ENCODE results near the gene WIPI1. TPM values are rescaled to one million over a fixed set of nuclear protein-coding genes. Genes with fewer than 3 reads are reported as not detected.
A peak's percentile ranks its signal among the peaks of the same experiment; 100 is the strongest.

The WIPI1 gene
- total and polyA plus RNA-seq, 7 donors: 18.9 to 78.8 (median 28.5) TPM

DNA sequence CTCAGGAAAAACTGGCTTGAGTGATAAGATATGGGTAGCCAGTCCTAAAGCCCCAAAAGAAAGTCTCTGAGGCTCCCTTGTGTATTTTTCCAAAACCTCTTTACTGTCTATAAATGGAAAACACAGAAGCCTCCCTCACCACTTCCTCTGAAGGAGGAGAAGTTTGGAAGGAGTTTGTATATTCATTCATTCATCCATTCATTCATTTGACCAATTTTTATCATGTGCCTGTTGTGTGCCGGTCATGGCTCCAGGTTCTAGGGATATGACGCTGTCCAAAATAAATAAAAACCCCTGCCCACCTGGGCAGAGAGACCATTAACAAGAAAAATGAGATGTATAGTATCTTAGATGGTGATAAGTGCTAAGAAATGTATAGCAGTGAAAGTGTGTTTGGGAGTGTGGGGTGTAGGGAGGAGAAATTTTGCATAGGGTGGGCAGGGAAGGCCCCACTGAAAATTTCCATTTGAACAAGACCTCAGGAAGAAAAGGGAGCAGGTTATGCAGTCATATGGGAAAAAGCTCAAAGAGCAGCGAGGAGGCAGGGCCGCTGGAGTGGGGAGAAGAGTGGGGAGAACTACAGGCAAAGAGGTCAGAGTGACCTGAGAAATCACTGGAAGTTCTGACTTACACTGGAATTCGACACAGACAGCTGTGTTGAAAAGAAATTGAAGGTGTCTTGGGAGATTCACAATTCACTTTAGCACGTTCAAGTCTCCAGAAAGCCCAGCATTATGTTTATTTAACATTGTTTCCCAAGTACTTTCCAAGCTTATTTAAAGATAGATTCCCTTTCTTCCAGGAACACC is 6.1 kb upstream of the WIPI1 start:
- 45 to 61% methylated on average over 6 of the region's 6 CpGs for WGBS, 2 donors

DNA sequence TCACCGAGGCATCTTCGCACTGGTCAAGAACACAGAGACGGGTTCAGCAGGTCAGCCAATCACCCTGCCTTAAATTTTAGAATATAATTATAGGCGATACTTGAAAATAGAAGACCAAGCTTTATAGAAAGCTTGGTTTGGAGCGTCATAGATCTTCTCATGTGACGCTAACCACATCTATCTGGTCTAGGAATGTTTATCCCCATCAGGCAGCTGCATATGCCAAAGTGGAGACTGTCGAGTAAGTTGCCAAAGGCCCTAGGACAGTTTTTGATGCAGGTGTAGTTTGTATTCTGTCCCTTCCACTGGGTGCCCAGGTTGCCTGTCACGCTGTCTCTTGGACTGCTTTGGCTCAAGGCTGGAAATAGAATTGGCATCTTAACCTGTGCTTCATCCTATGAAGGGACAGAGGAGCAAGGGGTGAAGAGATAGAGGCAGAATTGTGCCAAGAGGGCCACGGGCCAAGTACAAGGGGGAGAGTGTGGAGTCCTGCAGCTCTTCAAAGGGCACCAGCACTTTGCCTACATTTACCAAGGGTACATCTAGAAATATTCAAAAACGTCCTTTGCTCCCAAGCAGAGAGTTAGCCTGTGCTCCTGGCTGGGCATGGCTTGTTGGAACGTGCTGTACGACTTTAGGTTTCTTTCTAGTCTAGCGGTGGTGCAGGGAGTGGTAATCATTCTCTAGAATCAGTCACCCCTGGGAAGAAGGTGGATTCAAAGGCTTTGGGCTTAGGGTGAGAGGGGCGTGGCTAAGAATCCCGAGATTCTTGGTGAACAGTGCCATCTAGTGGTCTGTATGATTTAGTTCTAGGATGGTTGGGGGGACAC is 5.3 kb upstream of the WIPI1 start:
- 50% methylated on average over 15 of the region's 15 CpGs for WGBS, 2 donors
- no peak overlapping the region for H3K27ac ChIP-seq
- TF ChIP-seq, protein P1, sequence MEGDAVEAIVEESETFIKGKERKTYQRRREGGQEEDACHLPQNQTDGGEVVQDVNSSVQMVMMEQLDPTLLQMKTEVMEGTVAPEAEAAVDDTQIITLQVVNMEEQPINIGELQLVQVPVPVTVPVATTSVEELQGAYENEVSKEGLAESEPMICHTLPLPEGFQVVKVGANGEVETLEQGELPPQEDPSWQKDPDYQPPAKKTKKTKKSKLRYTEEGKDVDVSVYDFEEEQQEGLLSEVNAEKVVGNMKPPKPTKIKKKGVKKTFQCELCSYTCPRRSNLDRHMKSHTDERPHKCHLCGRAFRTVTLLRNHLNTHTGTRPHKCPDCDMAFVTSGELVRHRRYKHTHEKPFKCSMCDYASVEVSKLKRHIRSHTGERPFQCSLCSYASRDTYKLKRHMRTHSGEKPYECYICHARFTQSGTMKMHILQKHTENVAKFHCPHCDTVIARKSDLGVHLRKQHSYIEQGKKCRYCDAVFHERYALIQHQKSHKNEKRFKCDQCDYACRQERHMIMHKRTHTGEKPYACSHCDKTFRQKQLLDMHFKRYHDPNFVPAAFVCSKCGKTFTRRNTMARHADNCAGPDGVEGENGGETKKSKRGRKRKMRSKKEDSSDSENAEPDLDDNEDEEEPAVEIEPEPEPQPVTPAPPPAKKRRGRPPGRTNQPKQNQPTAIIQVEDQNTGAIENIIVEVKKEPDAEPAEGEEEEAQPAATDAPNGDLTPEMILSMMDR (IDR thresholded peaks at IDR 0.05): peak in 3 of 4 experiments; percentile 30 to 68 (median 47)
- no peak for TF ChIP-seq EP300 (IDR thresholded peaks at IDR 0.05)
- no peak for TF ChIP-seq POLR2A (IDR thresholded peaks at IDR 0.05)
- TF ChIP-seq POLR2AphosphoS5 (IDR thresholded peaks at IDR 0.05): no peak
- H3K4me3 ChIP-seq: no peak overlapping the region
- peaks cover 0 to 11% (median 3%) of the 10 kb centered on the region in 4 donors for H3K4me1 ChIP-seq
- intact Hi-C loops (cut with DNase I): loop anchor here (2.0 to 10.0 kb wide), 5 partner anchors 80 to 292 kb away; no protein-coding TSS in a partner anchor
- no peaks in the 10 kb centered on the region for H3K36me3 ChIP-seq
- DNase-seq: peak; percentile 78
- H3K27me3 ChIP-seq: no peaks in the 10 kb centered on the region
- no peaks in the 10 kb centered on the region for H3K9me3 ChIP-seq

More for the DNA sequence above, 6.1 kb upstream of the WIPI1 start:
- Histone ChIP-seq H3K27me3 (no peaks in the 10 kb centered on the region), H3K36me3 (no peaks in the 10 kb centered on the region), H3K9me3 (no peaks in the 10 kb centered on the region), H3K4me3 (no peak overlapping the region), H3K4me1 (peaks cover 0 to 7% (median under 1%) of the 10 kb centered on the region in 4 donors), H3K27ac (no peak overlapping the region)
- intact Hi-C loops (cut with DNase I): loop anchor here (2.0 to 10.0 kb wide), 5 partner anchors 81 to 291 kb away; no protein-coding TSS in a partner anchor
- TF ChIP-seq EP300 (IDR thresholded peaks at IDR 0.05) (no peak), POLR2AphosphoS5 (IDR thresholded peaks at IDR 0.05) (no peak), POLR2A (IDR thresholded peaks at IDR 0.05) (no peak)
- TF ChIP-seq, protein P1 (IDR thresholded peaks at IDR 0.05): peak in 1 of 4 experiments; percentile 64
- no peak for DNase-seq

DNA sequence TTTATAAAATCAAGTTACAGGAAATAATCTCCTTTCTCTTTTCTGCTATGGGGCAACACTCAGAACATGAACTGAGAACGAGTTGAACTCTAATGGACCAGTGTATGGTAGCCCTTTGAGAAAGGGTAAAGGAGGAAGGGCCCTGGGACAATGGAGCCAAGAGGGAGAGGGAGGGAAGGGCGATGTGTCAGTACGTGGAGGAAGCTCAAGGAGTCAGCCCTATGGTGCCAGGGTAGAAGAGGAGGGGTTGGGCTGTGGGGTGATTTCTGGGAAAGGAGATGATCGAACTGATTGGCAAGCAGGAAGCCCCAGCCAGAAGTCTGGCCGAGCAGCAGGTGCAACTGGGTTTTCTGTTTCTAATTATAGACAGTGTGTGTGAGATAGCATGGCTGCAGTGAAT is 4.3 kb upstream of the WIPI1 start:
- H3K9me3 ChIP-seq: no peaks in the 10 kb centered on the region
- H3K4me1 ChIP-seq: peaks cover 0 to 11% (median 3%) of the 10 kb centered on the region in 4 donors
- TF ChIP-seq EP300 (IDR thresholded peaks at IDR 0.05) (no peak), POLR2AphosphoS5 (IDR thresholded peaks at IDR 0.05) (no peak), POLR2A (IDR thresholded peaks at IDR 0.05) (no peak)
- TF ChIP-seq, protein P1 (IDR thresholded peaks at IDR 0.05): no peak
- DNase-seq: no peak
- intact Hi-C loops (cut with DNase I): loop anchor here (5.0 to 10.0 kb wide), 4 partner anchors 79 to 293 kb away; no protein-coding TSS in a partner anchor
- H3K27ac ChIP-seq: no peak overlapping the region
- WGBS, 2 donors: 27 to 36% methylated on average over 5 of the region's 5 CpGs
- H3K4me3 ChIP-seq: no peak overlapping the region
- H3K27me3 ChIP-seq: no peaks in the 10 kb centered on the region
- H3K36me3 ChIP-seq: no peaks in the 10 kb centered on the region

DNA sequence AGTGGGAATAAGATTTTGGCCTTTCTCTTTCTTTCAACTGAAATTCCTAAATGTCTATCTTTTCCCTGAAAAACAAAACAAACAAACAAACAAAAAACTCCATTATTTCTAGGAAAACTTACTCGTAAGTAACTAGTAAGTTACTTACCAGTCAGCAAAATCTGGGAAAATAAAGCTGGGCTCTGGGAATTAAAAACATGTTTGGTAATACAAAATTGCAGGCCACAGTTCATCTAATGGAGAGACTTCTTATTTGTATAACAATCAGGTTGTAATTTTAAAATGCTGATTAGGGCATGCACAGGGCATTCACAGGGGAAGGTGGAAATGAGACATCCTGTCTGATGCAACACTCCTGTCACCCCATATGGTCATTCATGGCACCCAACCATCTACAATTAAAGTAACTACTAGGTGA is 3.8 kb upstream of the WIPI1 start:
- H3K27me3 ChIP-seq: no peaks in the 10 kb centered on the region
- 90 to 94% methylated on average over 1 of the region's 1 CpG for WGBS, 2 donors
- intact Hi-C loops (cut with DNase I): loop anchor here (5.0 to 10.0 kb wide), 4 partner anchors 79 to 294 kb away; no protein-coding TSS in a partner anchor
- H3K27ac ChIP-seq: no peak overlapping the region
- no peak overlapping the region for H3K4me3 ChIP-seq
- H3K36me3 ChIP-seq: no peaks in the 10 kb centered on the region
- H3K4me1 ChIP-seq: peaks cover 0 to 15% (median 7%) of the 10 kb centered on the region in 4 donors
- no peak for DNase-seq
- no peak for TF ChIP-seq EP300 (IDR thresholded peaks at IDR 0.05)
- TF ChIP-seq POLR2A (IDR thresholded peaks at IDR 0.05): no peak
- TF ChIP-seq POLR2AphosphoS5 (IDR thresholded peaks at IDR 0.05): no peak
- TF ChIP-seq, protein P1 (IDR thresholded peaks at IDR 0.05): no peak
- no peaks in the 10 kb centered on the region for H3K9me3 ChIP-seq
